Erythroblast (primary cell): ENCODE data around the gene ACTR3.
A peak's percentile ranks its signal among the peaks of the same experiment; 100 is the strongest.
"Not testable (repeated sequence)": the region's sequence is repeated elsewhere in the genome, so short reads cannot be mapped to it uniquely, and the experiment has no call there.

Source experiments
- DNase-seq, 2 experiments: peaks; one replicate each; lab custom pipeline; 2025; lab: John Stamatoyannopoulos, UW
- GATA1 ChIP-seq: IDR thresholded peaks from 2 replicates; pipeline ENCODE4 v1.6.1; 2011; ENCODE audit warnings: low read depth, mild to moderate bottlenecking, control low read depth, low read length, moderate library complexity
- POLR2A ChIP-seq: IDR thresholded peaks from 2 replicates; pipeline ENCODE4 v1.6.1; 2011; ENCODE audit warnings: mild to moderate bottlenecking, low read length

The ACTR3 gene

GRCh38 chr2:113905886-113906285 lies 16.0 kb downstream of the ACTR3 start:
- DNase-seq, result no peak
- TF ChIP-seq GATA1 (no peak), POLR2A (no peak)

- DNase-seq, result no peak
- TF ChIP-seq GATA1, result no peak
- no peak for TF ChIP-seq POLR2A
Measured at GRCh38 chr2:113906647-113907046, 16.8 kb downstream of the ACTR3 start.

GRCh38 chr2:113907297-113907696 lies 17.4 kb downstream of the ACTR3 start:
- TF ChIP-seq POLR2A (no peak), GATA1 (no peak)
- no peak for DNase-seq

GRCh38 chr2:113910110-113910717 lies 20.3 kb downstream of the ACTR3 start:
- DNase-seq, result no peak
- TF ChIP-seq GATA1 (no peak), POLR2A (no peak)

- DNase-seq, result no peak
- TF ChIP-seq POLR2A (no peak), GATA1 (no peak)
Measured at GRCh38 chr2:113910967-113911678, 21.2 kb downstream of the ACTR3 start.

- TF ChIP-seq POLR2A (no peak), GATA1 (no peak)
- peak in 1 of 2 experiments; percentile 9 for DNase-seq
Measured at GRCh38 chr2:113915082-113915819, 25.4 kb downstream of the ACTR3 start.

GRCh38 chr2:113918229-113918628 lies 28.3 kb downstream of the ACTR3 start:
- TF ChIP-seq POLR2A, result no peak
- TF ChIP-seq GATA1, result no peak
- no peak for DNase-seq

- no peak for DNase-seq
- TF ChIP-seq POLR2A, result no peak
- TF ChIP-seq GATA1, result no peak
Measured at GRCh38 chr2:113920996-113921395, 31.1 kb downstream of the ACTR3 start.

GRCh38 chr2:113922335-113922734 lies 32.4 kb downstream of the ACTR3 start:
- DNase-seq, result no peak
- TF ChIP-seq POLR2A, result no peak
- TF ChIP-seq GATA1, result no peak

GRCh38 chr2:113922784-113923183 lies 32.9 kb downstream of the ACTR3 start:
- no peak for TF ChIP-seq GATA1
- TF ChIP-seq POLR2A, result no peak
- no peak for DNase-seq

GRCh38 chr2:113925884-113926283 lies 36.0 kb downstream of the ACTR3 start:
- no peak for DNase-seq
- TF ChIP-seq POLR2A (no peak), GATA1 (no peak)

GRCh38 chr2:113926314-113926713 lies 36.4 kb downstream of the ACTR3 start:
- DNase-seq, result no peak
- TF ChIP-seq GATA1 (no peak), POLR2A (no peak)

- DNase-seq, result no peak
- TF ChIP-seq GATA1, result no peak
Measured at GRCh38 chr2:113930448-113930847, 40.6 kb downstream of the ACTR3 start.

GRCh38 chr2:113937501-113937900 lies 47.6 kb downstream of the ACTR3 start:
- TF ChIP-seq GATA1, result no peak
- TF ChIP-seq POLR2A, result no peak
- DNase-seq, result peak in 1 of 2 experiments; percentile 11

- DNase-seq, result no peak
- TF ChIP-seq POLR2A (no peak), GATA1 (no peak)
Measured at GRCh38 chr2:113940891-113941290, 51.0 kb downstream of the ACTR3 start.

- not testable (repeated sequence) for DNase-seq
Measured at GRCh38 chr2:113945784-113946183, 55.9 kb downstream of the ACTR3 start.

- DNase-seq, result not testable (repeated sequence)
Measured at GRCh38 chr2:113950906-113951305, 61.0 kb downstream of the ACTR3 start.
